K562 (cell line): ENCODE measurements around the gene SORCS2. TPM values are rescaled to one million over a fixed set of nuclear protein-coding genes. Genes with fewer than 3 reads are reported as not detected.

Experiments used
- ATAC-seq: fragments of 200-7000 bp; cut with Tn5 transposase; 3 replicates; pipeline ENCODE4 v1.9.1; 2020; ENCODE audit warnings: moderate library complexity
- BruUV-seq: library from RNA; stranded (reverse); fragments of 400-500 nt; replicated peaks from 2 replicates; lab custom pipeline; 2021; lab: Mats Ljungman, UMichigan
- CTCF ChIA-PET: fragments of 300-600 bp; formaldehyde crosslinking; extraction: SDS; loops from one replicate; lab custom pipeline; 2021; ENCODE audit warnings: low intra/inter-chr PET ratio; lab: Yijun Ruan, JAX
- POLR2A ChIA-PET: fragments of 300-600, 350-650 bp; sonication (Branson Sonifier 250); formaldehyde crosslinking; extraction: SDS; loops from one replicate; lab custom pipeline; 2021; ENCODE audit warnings: antibody characterized with exemption, inconsistent platforms; lab: Yijun Ruan, JAX
- DNase-seq, 4 experiments: peaks; one replicate each; pipeline versions ENCODE4 v3.0.0 to v3.0.0-alpha.2; 2011 to 2018; ENCODE audit warnings: low spot score in 3 of 4, mixed read lengths in 3 of 4; ENCODE audit errors: extremely low read depth in 1 of 4
- FAIRE-seq: peaks from 2 replicates; lab custom pipeline; 2011; peaks lifted over from hg19 to GRCh38; lab: Jason Lieb, UNC
- H2AFZ ChIP-seq: 2 replicates; pipeline ENCODE4 v1.6.0; 2011; ENCODE audit warnings: low read depth, low read length, control low read depth, inconsistent platforms
- H3K27ac ChIP-seq: fragments of 200-600 bp; 3 replicates; pipeline ENCODE4 v1.8.0; 2011; ENCODE audit warnings: low read depth, mild to moderate bottlenecking, control low read depth, inconsistent platforms, low read length, moderate library complexity, mixed read lengths; ENCODE audit errors: extremely low read depth
- H3K27me3 ChIP-seq, 2 experiments: fragments of 300-600 bp in 1 of 2; 2 replicates in 1 of 2; 3 replicates in 1 of 2; pipeline versions ENCODE4 v1.6.0 to v1.8.0; 2011; ENCODE audit warnings: inconsistent platforms in 2 of 2, low read length in 2 of 2, mild to moderate bottlenecking in 1 of 2, mixed read lengths in 1 of 2, moderate library complexity in 1 of 2; ENCODE audit not compliant: control insufficient read depth in 2 of 2, insufficient read depth in 2 of 2
- H3K36me3 ChIP-seq: fragments of 300-600 bp; 3 replicates; pipeline ENCODE4 v1.8.0; 2011; ENCODE audit warnings: mild to moderate bottlenecking, low read length, inconsistent platforms; ENCODE audit not compliant: control insufficient read depth, insufficient read depth
- H3K4me1 ChIP-seq, 2 experiments: fragments of 200-600 bp in 1 of 2; replicated peaks in 1 of 2; 2 replicates in 1 of 2; 3 replicates in 1 of 2; pipeline versions ENCODE4 v1.5.1 to v1.8.0; 2011; ENCODE audit warnings: inconsistent platforms in 2 of 2, low read length in 2 of 2, mild to moderate bottlenecking in 1 of 2, mixed read lengths in 1 of 2, moderate library complexity in 1 of 2; ENCODE audit not compliant: control insufficient read depth in 2 of 2, insufficient read depth in 2 of 2
- H3K4me2 ChIP-seq: 2 replicates; pipeline ENCODE4 v1.6.1; 2011; ENCODE audit warnings: low read length, control low read depth, inconsistent platforms, mixed read lengths; ENCODE audit not compliant: insufficient read depth
- H3K4me3 ChIP-seq: fragments of 200-600 bp; sonication (generic), shearing (Covaris generic); 2 replicates; pipeline ENCODE4 v1.5.1; 2016; ENCODE audit warnings: control low read depth, inconsistent platforms
- H3K79me2 ChIP-seq: fragments of 200-600 bp; 3 replicates; pipeline ENCODE4 v1.8.0; 2011; ENCODE audit warnings: low read length, inconsistent platforms; ENCODE audit not compliant: control insufficient read depth, insufficient read depth
- H3K9ac ChIP-seq, 2 experiments: 2 replicates each; pipeline versions ENCODE4 v1.6.0 to v1.6.1; 2011; ENCODE audit warnings: low read depth in 2 of 2, low read length in 2 of 2, control low read depth in 1 of 2, inconsistent platforms in 1 of 2, mild to moderate bottlenecking in 1 of 2, mixed read lengths in 1 of 2; ENCODE audit not compliant: insufficient read depth in 1 of 2
- H3K9me1 ChIP-seq: one replicate; pipeline ENCODE4 v1.6.0; 2011; ENCODE audit warnings: inconsistent platforms, mild to moderate bottlenecking, low read length, moderate library complexity; ENCODE audit not compliant: control insufficient read depth, insufficient read depth
- H3K9me3 ChIP-seq: replicated peaks from 2 replicates; pipeline ENCODE4 v1.5.1; 2011; ENCODE audit warnings: low read depth, low read length, inconsistent platforms; ENCODE audit not compliant: control insufficient read depth, insufficient read depth
- H4K20me1 ChIP-seq: replicated peaks from 2 replicates; pipeline ENCODE4 v1.6.1; 2011; ENCODE audit warnings: low read length, inconsistent platforms, mixed read lengths; ENCODE audit not compliant: control insufficient read depth, insufficient read depth
- CEBPZ ChIP-seq: fragments of 150-350 bp; IDR thresholded peaks from 2 replicates; pipeline ENCODE4 v1.6.1; 2014; ENCODE audit warnings: low read depth, mild to moderate bottlenecking, low read length, borderline replicate concordance
- NEUROD1 ChIP-seq: fragments of 150-350 bp; IDR thresholded peaks from 2 replicates; pipeline ENCODE4 v1.6.1; 2014; ENCODE audit warnings: borderline replicate concordance, low read length, low read depth; ENCODE audit not compliant: partially characterized antibody
- RBM25 ChIP-seq: fragments of 200-400 bp; formaldehyde crosslinking; IDR thresholded peaks from 2 replicates; pipeline ENCODE4 v1.6.1; 2018; ENCODE audit warnings: low read length, low read depth, moderate library complexity; ENCODE audit not compliant: severe bottlenecking
- ZNF699 ChIP-seq: fragments of 250-450 bp; sonication (Bioruptor Pico); IDR thresholded peaks from 2 replicates; pipeline ENCODE4 v1.8.0; 2021; ENCODE audit warnings: mild to moderate bottlenecking, moderate library complexity; ENCODE audit not compliant: insufficient replicate concordance
- WGBS: fragments of 100-300 bp; shearing (Covaris generic); methylation state at CpG from one replicate; pipeline ENCODE4 v1.1.6; 2016; ENCODE audit warnings: low coverage, mixed read lengths; ENCODE audit not compliant: insufficient coverage; ENCODE audit errors: missing lambda C conversion rate; 5-methylcytosine and 5-hydroxymethylcytosine counted together
- in situ Hi-C: fragments of 300-500 bp; cut with MboI; formaldehyde crosslinking; loops from 4 replicates; pipeline ENCODE4 v1.15.0; 2018; ENCODE audit warnings: inconsistent platforms, mixed read lengths
- intact Hi-C: fragments of 100-400 bp; cut with micrococcal nuclease; formaldehyde crosslinking; loops from 2 replicates; pipeline ENCODE4 v1.14.2; 2022
- polyA plus RNA-seq, 8 experiments: library from polyadenylated mRNA; depleted of rRNA in 4 of 8; stranded (reverse) in 5 of 8; unstranded in 3 of 8; fragments of >200 nt; fragmentation: Nextera tagmentation in 2 of 8; fragmentation: Illumina TruSeq in 1 of 8; extraction: Ambion mirVana in 2 of 8; extraction: Trizol in 1 of 8; gene quantifications; 2 replicates each; pipeline versions ENCODE4 v1.2.1 to v1.2.3, GENCODE V29; 2011 to 2014; ENCODE audit warnings: inconsistent platforms in 1 of 8, missing spikeins in 1 of 8
- total RNA-seq, 7 experiments: library from RNA; depleted of rRNA in 6 of 7; stranded (reverse); fragments of >200 nt in 6 of 7; fragmentation: Illumina TruSeq in 2 of 7; extraction: Trizol in 2 of 7; gene quantifications; 2 replicates each; pipeline versions ENCODE4 v1.2.1 to v1.2.3, GENCODE V29; 2011 to 2021; ENCODE audit warnings: low replicate concordance in 1 of 7

SORCS2 gene
- total and polyA plus RNA-seq, 9 of the 15 experiments (the other 6 are each of a cell fraction or from before 2014, with no cell fraction given) = not detected

DNA sequence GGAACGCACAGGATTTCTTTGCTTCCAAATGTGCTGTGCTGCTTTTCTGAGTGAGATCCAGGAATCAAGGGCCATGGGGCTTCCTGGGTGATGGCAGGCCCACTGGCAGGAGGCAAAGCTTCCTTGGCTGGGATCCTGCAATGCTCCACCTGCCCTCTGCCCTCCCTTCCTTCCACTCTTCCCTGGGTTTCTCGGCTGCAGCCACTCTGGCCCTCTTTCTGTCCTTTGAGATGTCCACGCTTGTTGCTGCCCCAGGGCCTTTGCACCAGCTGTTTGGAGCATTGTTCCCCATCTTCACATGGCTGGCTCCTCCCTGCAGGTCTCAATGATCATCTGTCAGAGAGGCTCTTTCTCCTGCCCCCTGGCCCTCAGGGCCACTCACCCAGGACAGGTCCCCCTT is 163.5 kb downstream of the SORCS2 start:
- Histone ChIP-seq H4K20me1 (no peaks in the 10 kb centered on the region; the same call in 1 of the 2 replicates), H3K9me3 (no peaks in the 10 kb centered on the region), H3K4me1 (no peaks in the 10 kb centered on the region), H3K9me1 (peaks cover 4% of the 10 kb centered on the region), H3K27me3 (peaks cover 0 to 9% of the 10 kb centered on the region in 2 experiments; a peak in 2 of 5 replicates), H3K36me3 (no peaks in the 10 kb centered on the region), H3K27ac (no peak overlapping the region), H3K4me2 (no peak overlapping the region), H2AFZ (no peak overlapping the region), H3K79me2 (no peaks in the 10 kb centered on the region)
- CTCF ChIA-PET = no interaction called here
- BruUV-seq = no TSS peak
- ATAC-seq (no peak), DNase-seq (no peak), FAIRE-seq (no peak)
- POLR2A ChIA-PET = no interaction called here
- WGBS = 0% methylated on average over 3 of the region's 3 CpGs
- in situ Hi-C loops (no loop called here), intact Hi-C loops (no loop called here)
- TF ChIP-seq CEBPZ (no peak), RBM25 (peak; percentile 63), NEUROD1 (no peak), ZNF699 (CRISPR knock-in tag) (no peak)
- TF ChIP-seq, all 486 proteins: peak for 1
- Histone ChIP-seq H3K4me3 (no peak overlapping the region), H3K9ac (no peak overlapping the region)
